ENCODE measurements around the gene MICAL1. TPM values are rescaled to one million over a fixed set of nuclear protein-coding genes. Genes with fewer than 3 reads are reported as not detected.

MICAL1 gene, protein sequence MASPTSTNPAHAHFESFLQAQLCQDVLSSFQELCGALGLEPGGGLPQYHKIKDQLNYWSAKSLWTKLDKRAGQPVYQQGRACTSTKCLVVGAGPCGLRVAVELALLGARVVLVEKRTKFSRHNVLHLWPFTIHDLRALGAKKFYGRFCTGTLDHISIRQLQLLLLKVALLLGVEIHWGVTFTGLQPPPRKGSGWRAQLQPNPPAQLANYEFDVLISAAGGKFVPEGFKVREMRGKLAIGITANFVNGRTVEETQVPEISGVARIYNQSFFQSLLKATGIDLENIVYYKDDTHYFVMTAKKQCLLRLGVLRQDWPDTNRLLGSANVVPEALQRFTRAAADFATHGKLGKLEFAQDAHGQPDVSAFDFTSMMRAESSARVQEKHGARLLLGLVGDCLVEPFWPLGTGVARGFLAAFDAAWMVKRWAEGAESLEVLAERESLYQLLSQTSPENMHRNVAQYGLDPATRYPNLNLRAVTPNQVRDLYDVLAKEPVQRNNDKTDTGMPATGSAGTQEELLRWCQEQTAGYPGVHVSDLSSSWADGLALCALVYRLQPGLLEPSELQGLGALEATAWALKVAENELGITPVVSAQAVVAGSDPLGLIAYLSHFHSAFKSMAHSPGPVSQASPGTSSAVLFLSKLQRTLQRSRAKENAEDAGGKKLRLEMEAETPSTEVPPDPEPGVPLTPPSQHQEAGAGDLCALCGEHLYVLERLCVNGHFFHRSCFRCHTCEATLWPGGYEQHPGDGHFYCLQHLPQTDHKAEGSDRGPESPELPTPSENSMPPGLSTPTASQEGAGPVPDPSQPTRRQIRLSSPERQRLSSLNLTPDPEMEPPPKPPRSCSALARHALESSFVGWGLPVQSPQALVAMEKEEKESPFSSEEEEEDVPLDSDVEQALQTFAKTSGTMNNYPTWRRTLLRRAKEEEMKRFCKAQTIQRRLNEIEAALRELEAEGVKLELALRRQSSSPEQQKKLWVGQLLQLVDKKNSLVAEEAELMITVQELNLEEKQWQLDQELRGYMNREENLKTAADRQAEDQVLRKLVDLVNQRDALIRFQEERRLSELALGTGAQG
- total RNA-seq, result 16.8 and 19.5 TPM in 2 replicates

DNA sequence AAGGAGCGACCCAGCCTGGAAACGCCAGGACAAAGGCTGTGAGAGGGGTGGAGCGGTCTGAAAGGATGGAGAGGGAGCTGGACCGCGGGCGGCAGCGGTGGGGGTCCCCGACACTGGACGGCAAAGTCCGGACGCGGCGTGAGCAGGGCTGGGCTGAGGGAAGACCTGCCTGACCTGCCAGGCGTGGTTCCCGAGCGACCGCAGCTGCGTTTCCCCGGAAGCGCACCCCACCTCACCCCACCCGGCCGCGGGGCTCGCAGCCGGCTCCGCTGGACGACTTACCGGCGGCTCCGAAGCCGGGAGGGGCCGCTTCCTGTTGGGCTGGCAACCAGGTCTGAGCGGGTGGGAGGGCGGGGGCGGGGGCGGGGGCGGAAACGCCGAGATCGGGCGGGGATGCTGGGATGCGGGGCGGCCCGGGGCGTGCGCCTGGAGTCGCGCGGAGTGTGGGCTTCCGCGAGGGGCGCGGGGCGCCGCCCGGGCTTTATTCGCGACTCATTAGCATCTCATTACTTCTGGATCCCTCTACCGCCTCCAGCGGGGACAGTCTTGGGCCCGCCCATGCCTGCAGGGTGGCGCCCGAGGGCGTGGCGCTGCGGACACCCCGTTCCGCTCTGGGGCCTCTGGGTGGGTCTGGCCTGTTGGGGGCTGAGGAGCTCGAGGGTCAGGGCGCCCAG, at the start of gene MICAL1:
Gene MICAL1 (minus strand): TSS at position 336 of the 674 bp plus-strand sequence. CDS start 1,576 bp downstream, outside the sequence.
- peak in 1 of 2 donors; percentile 36 for DNase-seq (ENCODE audit: low read depth in 2 of 2)

DNA sequence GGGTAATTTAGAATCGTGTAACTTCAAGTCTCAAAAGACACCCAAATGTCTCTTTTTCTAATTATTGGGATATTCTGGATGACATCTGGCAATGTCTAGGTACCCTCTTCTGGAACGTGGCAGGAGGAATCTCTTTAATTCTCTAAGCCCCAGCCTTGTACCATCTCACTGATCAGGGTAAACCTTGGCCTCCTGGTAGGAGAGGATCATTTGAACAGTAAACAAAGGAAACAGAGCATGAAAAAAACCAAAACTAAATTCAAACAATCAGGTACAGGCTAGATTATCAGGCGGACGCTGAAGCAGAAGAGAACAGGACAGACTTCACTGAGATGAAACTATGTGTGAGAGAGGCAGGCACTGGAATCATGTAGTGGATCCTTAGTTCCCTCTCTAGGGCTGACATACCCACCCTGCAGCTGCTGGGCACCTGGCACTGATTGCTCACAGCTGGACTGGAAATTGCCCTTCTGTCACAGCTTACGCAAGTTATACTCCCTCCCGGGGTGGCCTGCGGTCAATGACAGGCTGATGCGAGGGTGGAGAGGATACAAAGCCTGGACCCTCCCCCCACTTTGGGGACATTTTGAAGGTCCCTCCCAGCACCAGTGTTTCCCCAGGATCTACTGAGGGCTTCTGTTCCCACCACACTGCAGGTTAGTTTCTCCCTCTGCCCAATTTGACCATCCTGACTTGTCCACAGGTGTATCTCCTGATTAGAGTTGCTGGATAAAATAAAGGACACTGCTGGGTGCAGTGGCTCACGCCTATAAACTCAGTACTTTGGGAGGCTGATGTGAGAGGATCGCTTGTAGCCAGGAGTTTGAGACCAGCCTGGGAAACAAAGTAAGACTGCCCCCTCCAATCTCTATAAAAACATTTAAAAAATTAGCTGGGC, 48.0 kb upstream of the MICAL1 start:
- no peak for DNase-seq (ENCODE audit: low read depth in 2 of 2)

DNA sequence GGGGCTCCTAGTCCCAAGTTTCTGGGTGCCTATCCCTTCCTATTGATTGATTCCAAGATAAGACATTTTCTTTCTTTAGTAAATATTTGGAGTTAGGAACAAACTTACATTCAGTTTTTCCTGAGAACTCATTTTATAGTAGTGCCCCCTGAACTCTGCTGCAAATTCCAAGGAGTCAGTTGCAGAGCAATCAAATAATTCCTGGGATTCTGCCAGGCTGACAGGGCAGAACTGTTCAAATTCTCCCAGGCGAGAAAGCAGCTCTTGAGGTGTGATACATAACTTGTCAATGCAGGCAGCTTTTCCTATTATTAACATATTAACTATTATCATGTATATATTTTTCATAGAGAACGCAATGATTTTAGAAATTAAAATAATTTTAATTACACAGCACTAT, 43.4 kb upstream of the MICAL1 start:
- no peak for DNase-seq (ENCODE audit: low read depth in 2 of 2)

DNA sequence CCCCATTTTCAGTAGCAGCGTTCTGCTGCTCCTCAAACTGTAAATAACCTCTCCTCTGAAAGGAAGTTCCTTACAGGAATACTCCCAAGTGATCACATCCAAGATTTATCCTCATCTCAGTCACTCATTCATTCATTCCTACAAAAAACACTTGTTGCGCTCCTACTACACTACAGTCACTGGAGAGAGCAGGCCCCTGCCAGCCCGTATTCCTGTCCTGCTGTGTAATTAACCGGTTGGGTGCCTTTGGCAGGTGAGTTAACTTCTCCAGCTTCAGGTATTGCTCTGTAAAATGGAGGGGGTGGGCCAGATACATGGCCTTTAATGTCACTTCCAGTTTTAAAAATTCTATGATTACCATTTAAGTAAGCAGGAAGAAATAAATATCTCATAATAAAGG, 42.5 kb upstream of the MICAL1 start:
- DNase-seq (ENCODE audit: low read depth in 2 of 2), result no peak

DNA sequence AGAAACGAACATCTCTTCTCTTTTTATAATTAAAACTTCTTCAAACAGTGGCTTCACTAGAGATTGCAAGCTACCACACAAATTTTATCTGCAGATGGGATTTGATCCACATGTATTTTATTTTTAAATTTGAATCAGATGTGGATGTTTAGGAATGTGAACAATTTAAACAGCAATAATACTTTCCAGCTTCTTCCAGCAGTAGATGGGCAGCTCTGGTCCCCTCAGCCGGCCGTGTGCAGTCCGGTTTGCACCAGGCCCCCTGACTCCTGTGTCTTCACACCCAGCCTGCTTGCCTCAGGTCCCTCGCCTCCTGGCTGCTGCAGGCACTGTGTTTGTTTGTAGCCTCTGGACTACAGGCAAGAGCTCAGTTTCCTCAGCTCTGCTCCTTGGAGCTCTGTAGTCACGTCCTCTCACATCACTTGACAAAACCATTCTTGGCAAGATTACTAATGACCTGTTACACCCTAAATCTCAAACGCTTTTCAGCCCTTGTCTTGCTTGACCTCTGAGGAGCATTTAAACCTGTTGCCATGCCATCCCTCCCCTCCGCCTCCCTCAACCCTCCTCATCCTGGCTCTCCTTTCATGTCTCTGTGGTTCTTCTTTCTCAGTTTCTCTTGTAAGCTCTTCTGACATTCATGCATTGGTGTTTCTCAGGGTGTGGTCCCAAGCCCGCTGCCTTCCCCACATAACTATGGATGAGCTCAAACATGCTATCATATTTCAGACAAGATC, 40.6 kb upstream of the MICAL1 start:
- no peak for DNase-seq (ENCODE audit: low read depth in 2 of 2)

DNA sequence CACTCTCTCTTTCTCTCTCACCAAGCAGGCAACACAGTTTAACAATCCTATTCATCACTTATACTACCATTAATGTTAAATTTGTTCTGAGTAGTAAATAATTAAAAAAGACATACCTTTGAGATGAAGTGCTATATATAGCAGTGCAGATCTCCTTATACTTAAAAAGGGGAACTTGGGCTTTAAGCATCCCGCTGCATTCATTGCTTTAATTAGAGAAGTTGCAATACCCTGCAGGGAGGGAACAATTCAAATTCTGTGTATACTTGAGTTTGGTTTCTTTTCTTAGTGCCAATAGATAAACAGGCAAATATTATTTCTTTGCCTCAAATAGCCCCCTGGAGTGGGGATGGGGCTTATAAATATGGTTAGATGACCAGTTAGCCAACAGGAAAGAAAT, 38.3 kb upstream of the MICAL1 start:
- no peak for DNase-seq (ENCODE audit: low read depth in 2 of 2)

DNA sequence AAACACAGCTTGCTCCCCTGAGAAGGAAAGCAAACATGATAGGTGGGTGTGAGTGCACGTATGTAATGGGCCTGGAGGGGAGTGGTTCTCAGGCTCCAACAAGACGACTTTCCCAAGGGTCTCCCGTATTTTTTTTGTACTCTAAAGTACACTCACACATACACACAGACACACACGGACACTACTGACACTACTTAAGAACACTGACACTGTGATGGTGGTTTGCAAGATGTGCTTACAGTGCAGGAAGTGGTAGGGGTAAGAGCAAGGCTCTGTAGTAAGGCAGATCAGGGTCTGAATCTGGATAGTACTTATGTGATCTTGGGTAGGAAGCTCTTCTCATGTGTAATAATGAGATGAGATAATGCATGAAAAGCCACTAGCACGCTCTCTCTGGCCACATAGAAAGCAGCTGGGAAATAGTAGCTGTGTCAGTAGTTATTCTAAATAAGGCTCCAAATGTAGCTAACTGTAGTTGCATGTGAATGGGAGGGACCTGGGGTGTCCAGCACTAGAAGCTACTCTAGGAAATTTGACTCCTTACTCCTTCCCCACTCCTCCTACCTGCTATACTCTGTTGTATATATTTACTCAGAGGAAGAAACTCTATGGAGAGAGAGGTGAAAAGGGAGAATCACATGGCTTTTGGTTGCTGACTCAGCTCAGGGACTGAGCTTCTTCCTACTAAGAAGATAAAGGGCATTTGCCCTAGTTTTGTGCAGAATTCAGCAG, 35.8 kb upstream of the MICAL1 start:
- no peak for DNase-seq (ENCODE audit: low read depth in 2 of 2)

DNA sequence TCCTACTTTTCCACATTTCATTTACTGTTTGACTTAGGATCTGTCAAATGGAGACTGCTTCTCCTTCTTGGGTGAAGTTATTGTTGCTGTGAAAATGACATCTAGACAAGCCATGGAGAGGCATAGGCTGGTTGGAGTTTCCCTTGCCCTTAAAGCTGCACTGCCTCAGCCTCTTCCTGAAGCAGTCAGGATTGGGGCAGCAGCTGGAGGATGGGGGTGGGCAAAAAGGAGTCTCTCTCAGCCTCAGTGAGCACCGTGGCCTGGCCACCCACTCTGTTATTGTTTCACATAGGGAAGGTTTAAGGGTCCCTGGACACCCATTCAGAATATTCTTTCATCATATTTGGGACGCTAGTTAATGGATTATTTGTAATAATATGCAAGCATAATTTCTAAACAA, 35.1 kb upstream of the MICAL1 start:
- DNase-seq (ENCODE audit: low read depth in 2 of 2), result no peak

DNA sequence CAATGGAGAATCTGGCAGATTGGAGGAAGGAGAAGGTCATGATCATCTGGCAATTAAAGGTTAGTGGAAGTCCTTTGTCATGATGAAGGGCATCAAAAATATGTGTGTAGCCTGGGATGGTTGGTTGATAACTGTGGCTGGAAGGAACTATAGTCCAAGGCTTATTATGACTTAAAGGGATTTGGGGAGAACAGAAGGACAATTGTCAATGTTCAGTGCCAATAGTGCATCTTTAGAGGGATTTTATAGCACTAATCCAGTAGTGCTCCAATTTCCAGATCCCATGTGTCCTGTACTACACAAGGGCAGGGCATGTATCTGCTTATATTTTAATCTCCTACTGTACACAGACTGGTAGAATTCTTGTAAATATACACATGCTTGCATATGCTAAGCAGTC, 32.4 kb upstream of the MICAL1 start:
- no peak for DNase-seq (ENCODE audit: low read depth in 2 of 2)

DNA sequence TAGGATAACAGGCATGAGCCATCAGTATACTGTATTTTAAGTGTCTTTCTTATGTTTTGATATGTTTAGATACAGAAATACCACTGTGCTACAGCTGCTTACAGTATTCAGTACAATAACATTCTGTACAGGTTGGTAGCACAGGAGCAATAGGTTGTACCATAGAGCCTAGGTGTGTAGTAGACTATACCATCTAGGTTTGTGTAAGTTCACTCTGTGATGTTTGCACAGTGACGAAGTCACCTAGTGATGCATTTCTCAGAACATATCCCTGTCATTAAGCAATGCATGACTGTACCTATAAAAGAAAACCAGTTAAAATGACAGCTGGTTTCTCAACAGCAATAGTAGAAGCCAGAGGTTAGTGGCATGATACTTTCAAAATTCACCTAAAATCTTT, 30.5 kb upstream of the MICAL1 start:
- DNase-seq (ENCODE audit: low read depth in 2 of 2), result no peak

DNA sequence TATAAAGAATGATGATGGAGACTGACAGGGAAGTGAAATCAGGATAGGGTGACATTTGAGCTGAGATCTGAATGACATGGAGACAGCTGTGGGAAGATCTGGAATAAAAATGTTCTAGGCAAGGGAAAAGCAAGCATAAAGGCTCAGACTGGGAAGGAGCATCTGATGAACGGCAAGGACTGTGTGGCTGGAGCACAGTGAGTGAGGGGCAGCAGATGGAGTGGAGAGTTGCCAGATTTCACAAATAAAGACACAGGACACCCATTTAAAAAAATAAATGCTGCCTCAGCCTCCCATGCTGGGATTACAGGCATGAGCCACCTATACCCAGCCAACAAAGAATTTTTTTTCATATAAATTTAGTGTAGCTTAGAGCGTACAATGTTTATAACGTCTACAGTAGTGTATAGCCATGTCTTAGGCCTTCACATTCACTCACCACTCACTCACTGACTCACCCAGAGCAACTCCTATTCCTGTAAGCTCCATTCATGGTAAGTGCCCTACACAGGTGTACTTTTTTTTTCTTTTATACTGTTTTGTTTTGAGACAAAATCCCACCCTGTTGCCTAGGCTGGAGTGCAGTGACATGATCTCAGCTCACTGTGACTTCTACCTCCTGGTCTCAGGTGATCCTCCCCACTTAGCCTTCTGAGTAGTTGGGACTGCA, 29.8 kb upstream of the MICAL1 start:
- DNase-seq (ENCODE audit: low read depth in 2 of 2), result no peak

DNA sequence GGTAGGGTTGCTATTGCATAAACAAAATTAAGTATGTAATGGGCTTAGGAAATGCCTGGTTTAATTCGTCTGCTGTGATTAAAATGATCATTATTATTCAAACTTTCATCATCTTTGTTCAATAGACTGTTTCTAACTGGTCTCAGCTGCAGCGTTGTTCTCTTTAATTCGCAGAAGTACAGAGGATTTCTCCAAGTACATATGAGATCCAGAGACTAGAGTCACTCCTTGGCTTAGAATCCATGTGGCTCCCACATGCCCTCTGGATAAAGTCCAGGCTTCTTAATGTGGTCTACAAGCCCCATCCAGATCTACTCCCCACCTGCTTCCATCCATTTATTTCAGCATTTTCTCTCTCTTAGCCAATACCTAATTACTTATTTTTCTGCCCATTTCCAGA, 28.6 kb upstream of the MICAL1 start:
- no peak for DNase-seq (ENCODE audit: low read depth in 2 of 2)

DNA sequence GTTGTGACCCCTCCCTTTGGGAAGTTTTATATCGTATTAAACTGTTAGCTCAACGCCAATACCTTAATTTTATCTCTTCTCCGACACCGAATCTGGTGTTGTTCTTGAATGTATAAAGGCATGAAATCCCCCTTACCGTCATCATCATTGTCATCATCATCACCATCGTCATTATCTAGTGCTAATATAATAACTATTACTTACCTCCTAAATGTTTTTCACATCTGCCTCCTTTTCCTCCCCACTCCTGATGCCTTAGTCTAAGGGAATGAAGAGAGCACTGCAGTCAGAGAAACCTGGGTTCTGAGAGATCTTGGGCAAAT, 28.1 kb upstream of the MICAL1 start:
- no peak for DNase-seq (ENCODE audit: low read depth in 2 of 2)

DNA sequence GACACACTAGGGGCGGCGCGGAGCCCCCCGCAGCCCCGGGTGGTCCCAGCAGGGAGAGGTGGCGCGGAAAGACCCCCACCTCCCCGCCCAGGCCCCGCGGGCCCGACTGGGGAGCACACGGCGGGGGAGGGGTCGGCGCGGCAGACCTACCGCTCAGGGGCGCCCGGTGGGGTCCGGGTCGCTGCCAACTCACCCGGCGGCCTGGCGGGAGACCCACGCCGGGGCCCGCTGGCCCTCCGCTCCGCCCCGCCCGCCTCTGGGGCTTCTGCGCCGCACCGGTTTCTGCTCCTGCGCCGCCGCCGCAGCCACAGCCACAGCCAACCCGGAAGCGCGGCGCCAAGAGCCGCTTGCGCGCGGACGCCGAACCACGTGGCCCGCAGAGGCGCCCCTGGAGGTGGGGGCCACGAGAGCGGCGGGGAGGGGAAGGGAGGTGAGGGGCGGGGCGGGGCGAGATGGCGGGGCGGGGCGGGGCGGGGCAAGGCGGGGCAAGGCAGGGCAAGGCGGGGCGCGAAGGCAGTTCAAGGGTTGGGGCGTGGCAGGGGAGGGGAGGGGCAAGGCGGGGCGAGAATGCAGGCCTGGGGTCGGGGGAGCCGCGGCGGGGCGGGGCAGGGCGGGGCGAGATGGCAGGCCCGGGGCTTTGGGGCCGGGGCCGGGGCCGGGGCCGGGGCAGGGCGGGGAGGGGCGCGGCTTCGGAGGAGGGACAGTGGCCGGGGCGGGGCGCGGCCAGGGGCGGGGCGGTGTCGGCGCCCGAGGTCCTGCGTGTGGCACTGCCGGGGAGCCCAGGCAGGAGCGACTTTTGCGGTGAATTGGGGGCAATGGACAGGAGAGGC, 27.5 kb upstream of the MICAL1 start, which contains the start of gene ZBTB24:
Gene ZBTB24 (minus strand): TSS at position 315 of the 830 bp plus-strand sequence. CDS start 1,193 bp downstream, outside the sequence.
- DNase-seq (ENCODE audit: low read depth in 2 of 2), result peak; percentile 47 to 87

DNA sequence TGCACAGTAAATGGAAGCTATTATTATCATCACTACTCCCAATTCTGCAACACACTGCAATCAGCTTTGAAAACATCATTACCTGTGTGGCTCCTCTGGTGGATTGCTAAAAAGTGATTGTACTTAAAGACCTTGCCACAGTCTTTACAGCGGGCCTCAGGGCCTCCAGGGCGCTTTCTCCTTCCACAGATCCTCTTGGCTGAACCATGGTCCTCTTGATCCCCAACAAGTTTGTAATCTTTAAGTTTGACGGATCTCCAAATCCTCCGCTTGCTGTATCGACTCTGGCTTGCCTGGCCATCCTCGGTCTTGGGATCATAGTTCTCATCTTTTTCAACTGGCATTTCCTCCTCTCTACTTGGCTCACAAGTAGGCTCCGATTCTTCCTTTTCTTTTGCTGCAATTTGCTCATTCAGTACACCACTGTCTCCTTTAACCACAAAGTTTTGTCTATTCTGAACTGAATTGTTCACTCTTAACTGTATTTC, 25.5 kb upstream of the MICAL1 start:
- DNase-seq (ENCODE audit: low read depth in 2 of 2), result no peak

DNA sequence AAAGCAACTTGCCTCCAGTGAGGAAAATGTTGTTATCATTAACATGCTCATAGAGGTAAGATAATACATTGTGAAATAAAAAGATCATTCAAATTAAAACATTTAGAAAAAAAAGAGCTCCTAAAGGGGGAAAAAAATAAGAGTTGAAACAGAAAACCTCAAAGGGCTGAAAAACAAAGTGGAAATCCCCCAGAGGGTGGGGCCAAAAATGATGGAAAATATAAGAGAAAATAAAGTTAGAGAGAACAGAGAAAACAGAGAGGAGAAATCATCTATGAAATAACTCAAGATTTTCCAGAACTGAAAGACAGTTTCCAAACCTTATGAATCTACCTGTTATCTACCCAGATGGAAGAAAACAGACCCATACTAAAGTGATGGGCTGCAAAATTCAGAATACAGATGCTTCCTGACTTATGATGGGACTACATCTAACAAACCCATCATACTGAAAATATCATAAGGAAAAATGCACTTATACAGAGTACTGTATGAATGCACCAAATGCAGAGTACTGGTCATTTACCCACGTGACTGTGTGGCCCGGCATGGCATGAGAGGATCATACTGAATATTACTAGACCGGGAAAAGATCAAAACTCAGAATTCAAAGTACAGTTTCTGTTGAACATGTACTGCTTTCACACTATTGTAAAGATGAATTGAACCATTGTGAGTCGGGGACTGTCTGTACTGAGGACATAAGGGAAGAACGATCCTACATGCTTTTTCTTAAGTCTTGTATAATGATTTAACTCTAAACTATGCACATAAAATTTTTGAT, 23.5 kb upstream of the MICAL1 start:
- no peak for DNase-seq (ENCODE audit: low read depth in 2 of 2)

Data from dermis microvascular lymphatic vessel endothelial cell (primary cell).